ENCODE results near the gene NRXN3. TPM values are rescaled to one million over a fixed set of nuclear protein-coding genes. Genes with fewer than 3 reads are reported as not detected.

The NRXN3 gene
- polyA plus RNA-seq, 4 donors = 6.4 to 7.2 (median 7.0) TPM

DNA sequence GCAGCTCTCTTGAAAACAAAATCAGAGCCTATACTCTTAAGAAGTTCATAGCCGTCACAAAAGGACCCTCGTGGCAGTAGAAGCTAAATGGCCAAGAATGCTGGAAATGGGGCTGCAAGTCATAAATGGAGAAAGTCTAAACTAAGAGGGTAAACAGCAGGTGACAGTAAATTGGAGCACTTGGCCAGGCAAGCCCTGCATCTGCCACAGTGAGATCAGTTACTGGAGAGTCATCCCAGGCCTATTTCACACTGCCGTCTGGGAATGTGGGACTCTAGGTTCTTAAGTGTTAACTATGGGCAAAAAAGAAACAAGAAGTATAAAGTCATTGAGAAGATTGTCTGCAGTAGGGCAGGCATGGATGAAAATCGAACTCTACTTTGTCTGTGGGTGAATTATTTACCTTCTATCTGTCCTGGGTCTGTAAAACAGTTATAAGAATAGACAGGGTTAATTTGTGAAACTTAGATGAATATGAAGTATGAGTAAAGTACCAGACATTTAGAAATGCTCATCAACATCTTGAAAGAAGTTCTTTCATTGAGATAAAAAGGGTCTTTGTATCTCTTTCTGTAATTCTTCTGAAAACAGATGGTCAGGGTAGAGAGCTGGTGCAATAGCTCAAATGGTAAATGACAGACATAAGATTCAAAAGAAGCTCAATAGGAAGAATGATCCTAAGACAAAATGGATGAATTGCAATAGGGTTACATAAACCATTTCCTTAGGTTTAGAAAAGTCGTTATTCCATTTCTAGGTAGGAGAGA is 1248.7 kb downstream of the NRXN3 start:
- DNase-seq (ENCODE audit: low read depth in 4 of 4, low spot score in 3 of 4) = no peak

- DNase-seq (ENCODE audit: low read depth in 4 of 4, low spot score in 3 of 4) = no peak
These were observed 1249.6 kb downstream of the NRXN3 start for GRCh38 chr14:79419571-79420327.

GRCh38 chr14:79420725-79421124 is 1250.6 kb downstream of the NRXN3 start:
- DNase-seq (ENCODE audit: low read depth in 4 of 4, low spot score in 3 of 4) = no peak

DNA sequence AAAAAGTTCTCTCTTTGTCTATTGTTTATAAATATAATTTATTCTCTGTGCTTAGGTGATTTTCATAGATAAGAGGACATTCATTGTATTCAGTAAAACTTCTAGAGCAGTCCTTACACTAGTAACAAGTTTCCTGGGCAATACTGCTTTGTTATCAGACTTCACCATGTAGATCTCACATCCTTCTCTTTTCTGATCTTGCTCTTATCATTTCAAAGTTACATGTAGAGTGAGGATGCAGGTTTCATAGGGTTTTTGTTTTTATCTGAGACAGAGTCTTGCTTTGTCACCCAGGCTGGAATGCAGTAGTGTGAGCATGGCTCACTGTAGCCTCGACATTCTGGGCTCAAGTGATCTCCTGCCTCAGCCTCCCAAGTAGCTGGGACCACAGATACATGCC is 1251.6 kb downstream of the NRXN3 start:
- no peak for DNase-seq (ENCODE audit: low read depth in 4 of 4, low spot score in 3 of 4)

- no peak for DNase-seq (ENCODE audit: low read depth in 4 of 4, low spot score in 3 of 4)
These were observed 1254.3 kb downstream of the NRXN3 start for GRCh38 chr14:79424462-79424861.

GRCh38 chr14:79426103-79426755 is 1256.1 kb downstream of the NRXN3 start:
- DNase-seq (ENCODE audit: low read depth in 4 of 4, low spot score in 3 of 4) = no peak

- DNase-seq (ENCODE audit: low read depth in 4 of 4, low spot score in 3 of 4) = no peak
These were observed 1262.5 kb downstream of the NRXN3 start for GRCh38 chr14:79432640-79433039.

DNA sequence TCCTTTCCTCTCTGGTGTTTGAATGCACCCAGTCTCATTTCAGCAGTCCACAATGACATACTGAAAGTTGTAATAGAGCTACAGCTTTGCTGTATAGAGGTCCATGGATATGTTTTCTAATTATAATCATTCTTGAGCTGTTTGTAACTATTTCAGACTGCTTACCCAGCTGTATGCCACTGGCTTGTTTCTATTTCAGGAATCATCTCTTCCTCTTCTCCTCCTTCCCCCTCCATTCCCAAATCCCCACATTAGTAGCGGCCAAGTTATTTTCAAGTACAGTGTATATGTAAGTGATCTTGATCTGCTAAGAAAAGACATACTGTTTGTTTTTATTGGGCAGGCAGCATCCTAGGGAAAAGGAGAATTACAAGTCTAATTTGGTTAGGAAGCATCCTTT is 1266.2 kb downstream of the NRXN3 start:
- no peak for DNase-seq (ENCODE audit: low read depth in 4 of 4, low spot score in 3 of 4)

DNA sequence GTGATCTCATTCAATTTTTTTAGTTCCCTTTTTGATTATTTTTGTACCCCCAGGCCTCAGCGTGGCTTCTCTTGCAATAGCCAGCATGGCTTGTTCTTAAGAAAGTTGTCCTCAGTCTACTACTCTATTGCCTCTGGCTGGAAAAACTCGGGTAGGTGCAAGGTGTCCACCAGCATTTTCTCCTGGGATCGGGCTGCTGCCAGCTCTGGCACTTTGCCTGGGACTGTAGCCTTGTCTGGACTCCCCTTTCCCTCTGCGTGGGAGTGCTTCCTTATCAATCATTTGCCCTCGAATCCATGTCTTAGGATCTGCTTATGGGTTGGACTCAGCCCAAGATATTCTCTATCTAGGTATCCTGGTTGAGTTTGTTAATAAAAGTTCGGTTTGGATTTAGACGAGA is 1267.8 kb downstream of the NRXN3 start:
- DNase-seq (ENCODE audit: low read depth in 4 of 4, low spot score in 3 of 4) = no peak

DNA sequence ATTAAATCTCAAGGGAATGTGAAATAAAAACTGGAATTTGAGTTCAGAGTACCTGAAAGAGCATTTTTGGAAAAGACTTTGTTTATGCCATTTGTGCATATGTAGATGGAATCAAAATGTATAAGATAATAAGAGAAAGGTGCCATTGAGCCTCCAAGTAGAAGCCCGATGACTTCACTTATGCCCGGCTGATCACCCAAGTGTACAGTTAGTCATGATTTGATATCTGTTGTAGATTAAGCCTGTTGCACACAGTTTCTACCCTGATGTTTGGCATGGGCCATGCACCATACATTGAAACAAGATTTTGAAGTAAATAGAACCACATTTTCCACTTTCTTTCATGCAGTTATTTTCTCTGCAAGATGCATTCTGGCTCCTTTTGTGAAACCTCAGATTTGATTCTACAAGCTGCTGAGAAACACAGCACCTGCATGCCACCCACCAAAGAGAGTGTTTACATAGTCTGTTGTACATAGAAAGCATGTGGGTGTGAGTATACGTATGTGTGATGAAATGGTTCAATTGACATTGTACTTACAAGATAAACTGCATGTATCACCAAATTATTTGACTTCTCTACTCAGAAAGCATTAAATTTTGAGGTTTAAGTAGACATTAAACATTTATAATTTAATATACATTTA is 1268.6 kb downstream of the NRXN3 start:
- no peak for DNase-seq (ENCODE audit: low read depth in 4 of 4, low spot score in 3 of 4)

GRCh38 chr14:79442786-79443185 is 1272.6 kb downstream of the NRXN3 start:
- DNase-seq (ENCODE audit: low read depth in 4 of 4, low spot score in 3 of 4) = no peak

DNA sequence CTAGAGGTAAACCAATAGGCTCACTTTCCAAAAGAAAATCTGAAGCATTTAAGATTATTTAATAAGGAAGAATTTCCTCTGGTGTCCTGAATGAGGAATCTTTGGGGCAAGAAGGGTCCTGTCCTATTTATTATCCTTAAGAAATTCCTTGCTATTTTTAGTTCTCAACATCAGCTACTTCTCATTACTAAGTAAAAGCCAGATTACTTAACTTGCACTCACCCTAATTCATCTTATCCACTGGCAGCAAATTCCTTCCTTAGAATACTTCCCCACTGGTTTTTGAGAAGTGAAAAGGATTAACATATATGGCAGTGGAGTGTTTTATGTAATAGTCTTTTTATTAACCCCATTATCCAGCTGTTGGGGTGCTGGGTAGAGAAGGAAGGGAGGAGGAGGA is 1273.4 kb downstream of the NRXN3 start:
- no peak for DNase-seq (ENCODE audit: low read depth in 4 of 4, low spot score in 3 of 4)

DNA sequence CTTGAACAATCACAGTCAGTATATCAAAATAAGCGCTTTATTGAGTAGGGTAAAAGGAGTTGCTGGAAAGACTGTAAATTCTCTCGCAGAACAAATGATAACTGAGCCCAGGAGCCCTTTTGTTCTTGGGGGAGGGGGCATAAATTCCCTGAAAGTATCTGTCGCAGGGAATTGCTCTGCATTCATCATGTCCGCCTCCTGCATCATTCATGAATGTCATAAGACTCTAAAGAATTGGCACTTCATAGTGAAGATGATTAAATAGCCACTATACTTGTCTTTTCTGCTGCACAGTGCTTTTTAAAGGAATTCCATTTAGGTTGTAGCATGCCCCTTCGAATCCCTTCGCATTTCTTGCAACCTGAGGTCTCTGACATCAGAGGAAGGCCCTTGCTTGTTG is 1278.8 kb downstream of the NRXN3 start:
- DNase-seq (ENCODE audit: low read depth in 4 of 4, low spot score in 3 of 4) = no peak

GRCh38 chr14:79451601-79452000 is 1281.4 kb downstream of the NRXN3 start:
- DNase-seq (ENCODE audit: low read depth in 4 of 4, low spot score in 3 of 4) = no peak

DNA sequence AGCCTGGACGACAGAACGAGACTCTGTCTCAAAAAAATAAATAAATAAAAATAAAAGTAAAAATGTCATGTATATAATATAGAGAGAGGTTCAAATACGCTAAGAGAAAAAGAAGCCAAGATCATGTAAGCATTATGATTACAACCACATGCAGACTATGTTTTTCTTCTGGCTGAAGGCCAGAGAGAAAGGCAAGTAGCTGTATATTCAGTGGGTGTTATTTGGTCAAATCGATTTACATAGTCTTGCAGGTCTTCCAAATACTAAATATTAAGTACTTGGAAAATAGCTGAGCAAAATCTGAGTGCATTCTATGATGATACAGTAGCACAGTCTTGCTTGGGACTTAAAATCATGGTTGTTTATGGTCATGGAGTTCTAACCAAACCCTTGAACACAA is 1283.1 kb downstream of the NRXN3 start:
- DNase-seq (ENCODE audit: low read depth in 4 of 4, low spot score in 3 of 4) = no peak

GRCh38 chr14:79464468-79464867 is 1294.3 kb downstream of the NRXN3 start:
- DNase-seq (ENCODE audit: low read depth in 4 of 4, low spot score in 3 of 4) = no peak

GRCh38 chr14:79465651-79466050 is 1295.5 kb downstream of the NRXN3 start:
- no peak for DNase-seq (ENCODE audit: low read depth in 4 of 4, low spot score in 3 of 4)

DNA sequence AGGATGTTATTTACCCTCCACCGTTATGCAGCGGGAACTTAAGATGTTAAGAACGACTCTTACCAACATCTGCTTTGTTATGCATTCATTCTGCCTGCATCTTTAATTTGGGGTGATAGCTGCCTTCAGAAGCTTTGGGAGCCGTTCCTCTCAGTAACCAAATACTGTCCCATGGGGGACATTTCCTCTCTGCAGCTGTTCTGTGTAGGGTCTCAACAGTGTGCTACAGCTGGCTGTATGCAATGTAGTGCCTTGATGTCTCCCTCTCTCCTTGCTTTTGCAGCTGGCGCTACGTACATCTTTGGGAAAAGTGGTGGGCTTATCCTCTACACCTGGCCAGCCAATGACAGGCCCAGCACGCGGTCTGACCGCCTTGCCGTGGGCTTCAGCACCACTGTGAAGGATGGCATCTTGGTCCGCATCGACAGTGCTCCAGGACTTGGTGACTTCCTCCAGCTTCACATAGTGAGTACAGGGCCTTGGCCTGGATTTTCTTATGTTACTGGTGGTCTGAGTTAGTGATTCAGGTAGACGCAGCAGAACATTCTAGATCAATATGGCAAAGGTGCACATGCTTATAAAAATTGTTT is 1296.9 kb downstream of the NRXN3 start:
- DNase-seq (ENCODE audit: low read depth in 4 of 4, low spot score in 3 of 4) = no peak

GRCh38 chr14:79467835-79468234 is 1297.7 kb downstream of the NRXN3 start:
- DNase-seq (ENCODE audit: low read depth in 4 of 4, low spot score in 3 of 4) = no peak

DNA sequence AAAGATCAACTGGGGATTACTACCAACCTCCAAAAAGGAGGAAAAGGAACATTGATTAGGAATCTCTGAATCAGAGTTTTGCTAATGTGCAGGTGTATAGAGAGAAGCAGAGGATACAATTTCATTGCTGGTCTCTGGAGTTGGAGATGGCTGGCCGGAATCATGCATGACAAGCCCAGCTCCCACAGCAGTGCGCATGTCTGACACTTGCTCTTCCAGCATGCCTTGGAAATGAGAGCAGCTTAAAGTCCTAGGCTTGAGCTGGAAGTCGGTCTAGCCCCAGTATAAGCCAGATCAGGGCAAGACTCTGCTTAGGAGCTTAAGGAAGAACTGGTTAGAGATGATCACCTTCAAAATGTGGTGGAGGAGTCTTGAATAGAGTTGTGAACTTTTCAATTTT is 1298.3 kb downstream of the NRXN3 start:
- peak in 1 of 4 donors; percentile 7 for DNase-seq (ENCODE audit: low read depth in 4 of 4, low spot score in 3 of 4)

GRCh38 chr14:79473651-79474050 is 1303.5 kb downstream of the NRXN3 start:
- DNase-seq (ENCODE audit: low read depth in 4 of 4, low spot score in 3 of 4) = no peak

Measured in left renal pelvis (tissue), 4 donors.